Colonic mucosa (tissue), 4 donors: ENCODE results near the gene ZFAND6. TPM values are rescaled to one million over a fixed set of nuclear protein-coding genes. Genes with fewer than 3 reads are reported as not detected.

ENCODE experiments used
- DNase-seq: peaks from one replicate; pipeline ENCODE4 v3.0.0-alpha.2; 2020
- H3K27ac ChIP-seq: fragments of 200-600 bp; one replicate; pipeline ENCODE4 v1.8.0; 2021
- H3K27me3 ChIP-seq: fragments of 200-600 bp; one replicate; pipeline ENCODE4 v1.8.0; 2021
- H3K36me3 ChIP-seq: fragments of 200-600 bp; one replicate; pipeline ENCODE4 v1.8.0; 2021
- H3K4me1 ChIP-seq: fragments of 200-600 bp; one replicate; pipeline ENCODE4 v1.8.0; 2021; ENCODE audit warnings: mild to moderate bottlenecking
- H3K4me3 ChIP-seq: fragments of 200-600 bp; one replicate; pipeline ENCODE4 v1.8.0; 2021
- H3K9ac ChIP-seq, 2 donors: one replicate each; pipeline ENCODE4 v1.7.0; 2013; ENCODE audit warnings: control low read depth in 2 of 2, low read depth in 2 of 2, low read length in 2 of 2
- H3K9me3 ChIP-seq: fragments of 200-600 bp; one replicate; pipeline ENCODE4 v1.8.0; 2021
- CTCF ChIP-seq: fragments of 200-600 bp; IDR thresholded peaks from one replicate; pipeline ENCODE4 v1.8.0; 2022; ENCODE audit warnings: antibody characterized with exemption, mild to moderate bottlenecking
- intact Hi-C: fragments of 100-400 bp; cut with DNase I; formaldehyde crosslinking; loops from one replicate; pipeline ENCODE4 v1.14.1; 2022
- total RNA-seq, 2 donors: library from RNA; stranded (reverse); fragmentation: NEBNext Ultra II Directional in 1 of 2; extraction: Animal tissue kit (Norgen Biotek cat#: 25700) in 1 of 2; gene quantifications; one replicate each; pipeline ENCODE4 v1.2.1, GENCODE V29; 2021
- donor health status: healthy.
- donor health status: DM: no; HTN: no; CAD: no.
- donor health status: DM: no; HTN: no; CAD: no.

The ZFAND6 gene
- total RNA-seq, 2 donors from 2014 or later: 56.0 to 82.4 TPM

GRCh38 chr15:80180986-80181385, 121.5 kb downstream of the ZFAND6 start:
- intact Hi-C loops: no loop called here
- no peak for DNase-seq
- no peak for TF ChIP-seq CTCF
- H3K36me3 ChIP-seq: no peaks in the 10 kb centered on the region
- H3K9ac ChIP-seq: no peak overlapping the region
- no peak overlapping the region for H3K27ac ChIP-seq
- no peak overlapping the region for H3K4me3 ChIP-seq
- H3K4me1 ChIP-seq: no peaks in the 10 kb centered on the region
- H3K9me3 ChIP-seq: no peaks in the 10 kb centered on the region
- H3K27me3 ChIP-seq: no peaks in the 10 kb centered on the region

- Histone ChIP-seq H3K36me3 (no peaks in the 10 kb centered on the region), H3K9ac (no peak overlapping the region), H3K9me3 (no peaks in the 10 kb centered on the region), H3K4me1 (no peaks in the 10 kb centered on the region), H3K27me3 (no peaks in the 10 kb centered on the region), H3K27ac (no peak overlapping the region), H3K4me3 (no peak overlapping the region)
- no peak for TF ChIP-seq CTCF
- intact Hi-C loops: no loop called here
- DNase-seq: no peak
Observed at GRCh38 chr15:80182611-80183261, 123.3 kb downstream of the ZFAND6 start.

- no peaks in the 10 kb centered on the region for H3K9me3 ChIP-seq
- H3K27ac ChIP-seq: no peak overlapping the region
- TF ChIP-seq CTCF: no peak
- H3K4me3 ChIP-seq: no peak overlapping the region
- no peak overlapping the region for H3K9ac ChIP-seq
- intact Hi-C loops: no loop called here
- DNase-seq: no peak
- no peaks in the 10 kb centered on the region for H3K36me3 ChIP-seq
- H3K27me3 ChIP-seq: no peaks in the 10 kb centered on the region
- H3K4me1 ChIP-seq: no peaks in the 10 kb centered on the region
Observed at GRCh38 chr15:80183306-80183705, 123.8 kb downstream of the ZFAND6 start.

GRCh38 chr15:80183886-80184285, 124.4 kb downstream of the ZFAND6 start:
- H3K27ac ChIP-seq: no peak overlapping the region
- no peaks in the 10 kb centered on the region for H3K4me1 ChIP-seq
- no peak overlapping the region for H3K4me3 ChIP-seq
- intact Hi-C loops: no loop called here
- TF ChIP-seq CTCF: no peak
- H3K9ac ChIP-seq: no peak overlapping the region
- H3K27me3 ChIP-seq: no peaks in the 10 kb centered on the region
- DNase-seq: no peak
- no peaks in the 10 kb centered on the region for H3K36me3 ChIP-seq
- no peaks in the 10 kb centered on the region for H3K9me3 ChIP-seq

- no peak for TF ChIP-seq CTCF
- no peak for DNase-seq
- intact Hi-C loops: no loop called here
- Histone ChIP-seq H3K27ac (no peak overlapping the region), H3K4me3 (no peak overlapping the region), H3K9ac (no peak overlapping the region), H3K9me3 (no peaks in the 10 kb centered on the region), H3K27me3 (no peaks in the 10 kb centered on the region), H3K36me3 (no peaks in the 10 kb centered on the region), H3K4me1 (no peaks in the 10 kb centered on the region)
Observed at GRCh38 chr15:80184554-80184953, 125.1 kb downstream of the ZFAND6 start.
